ENCODE data around the gene CANT1.

DNA sequence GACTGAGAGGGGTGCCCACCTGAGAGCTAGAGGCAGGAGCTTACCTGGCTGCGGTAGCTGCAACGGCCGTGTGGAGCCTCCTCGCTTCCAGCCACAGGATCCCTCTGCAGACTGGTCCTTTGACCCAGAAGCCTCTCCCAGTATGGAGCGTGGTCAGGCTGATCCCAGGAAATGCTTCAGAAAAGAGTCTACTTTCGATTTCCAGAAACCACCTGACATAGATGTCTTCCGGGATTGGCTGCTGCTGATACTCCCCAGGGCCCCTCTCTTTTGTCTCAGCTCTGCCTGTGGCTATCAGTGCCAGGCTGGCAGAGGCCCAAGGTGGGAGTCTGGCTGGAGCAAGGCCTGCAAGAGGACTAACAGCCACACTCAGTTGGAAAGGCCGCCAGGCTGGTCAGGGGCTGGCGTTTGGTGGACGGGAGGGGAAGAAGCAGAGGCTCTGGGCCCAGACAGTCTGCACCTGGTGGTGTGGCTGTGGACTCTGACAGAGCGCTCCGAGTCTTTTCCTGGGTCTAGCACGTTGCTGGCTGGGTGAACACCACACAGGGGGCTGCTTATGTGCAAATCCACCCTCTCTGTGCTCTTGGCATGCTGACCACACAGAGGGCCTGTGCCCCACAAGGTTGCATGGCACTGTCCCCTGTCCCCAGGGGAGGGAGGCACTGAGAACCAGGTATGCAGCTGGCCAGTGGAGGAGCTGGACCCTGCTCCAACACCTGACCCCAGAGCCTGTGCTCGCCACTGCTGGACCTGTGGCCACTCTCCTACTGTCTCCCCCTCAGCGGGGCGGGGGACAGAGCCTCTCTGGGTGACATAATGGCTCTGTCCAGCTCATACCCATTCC is 29.6 kb downstream of the CANT1 start, which contains the start of gene LGALS3BP:
- TF ChIP-seq, protein P1, sequence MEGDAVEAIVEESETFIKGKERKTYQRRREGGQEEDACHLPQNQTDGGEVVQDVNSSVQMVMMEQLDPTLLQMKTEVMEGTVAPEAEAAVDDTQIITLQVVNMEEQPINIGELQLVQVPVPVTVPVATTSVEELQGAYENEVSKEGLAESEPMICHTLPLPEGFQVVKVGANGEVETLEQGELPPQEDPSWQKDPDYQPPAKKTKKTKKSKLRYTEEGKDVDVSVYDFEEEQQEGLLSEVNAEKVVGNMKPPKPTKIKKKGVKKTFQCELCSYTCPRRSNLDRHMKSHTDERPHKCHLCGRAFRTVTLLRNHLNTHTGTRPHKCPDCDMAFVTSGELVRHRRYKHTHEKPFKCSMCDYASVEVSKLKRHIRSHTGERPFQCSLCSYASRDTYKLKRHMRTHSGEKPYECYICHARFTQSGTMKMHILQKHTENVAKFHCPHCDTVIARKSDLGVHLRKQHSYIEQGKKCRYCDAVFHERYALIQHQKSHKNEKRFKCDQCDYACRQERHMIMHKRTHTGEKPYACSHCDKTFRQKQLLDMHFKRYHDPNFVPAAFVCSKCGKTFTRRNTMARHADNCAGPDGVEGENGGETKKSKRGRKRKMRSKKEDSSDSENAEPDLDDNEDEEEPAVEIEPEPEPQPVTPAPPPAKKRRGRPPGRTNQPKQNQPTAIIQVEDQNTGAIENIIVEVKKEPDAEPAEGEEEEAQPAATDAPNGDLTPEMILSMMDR (IDR thresholded peaks at IDR 0.05), result no peak
- TF ChIP-seq POLR2A (IDR thresholded peaks at IDR 0.05), result peak; percentile 11 to 89
